Mucosa of rectum (tissue), 2 donors: ENCODE data around the gene CCIN.

Source experiments
- H3K27ac ChIP-seq, 2 donors: one replicate each; pipeline ENCODE4 v1.7.0; 2013; ENCODE audit warnings: inconsistent platforms in 2 of 2, low read depth in 2 of 2, low read length in 2 of 2
- H3K27me3 ChIP-seq, 2 donors: one replicate each; pipeline ENCODE4 v1.7.0; 2013; ENCODE audit warnings: low read length in 2 of 2; ENCODE audit not compliant: control insufficient read depth in 2 of 2, insufficient read depth in 2 of 2
- H3K36me3 ChIP-seq, 2 donors: one replicate each; pipeline ENCODE4 v1.7.0; 2013; ENCODE audit warnings: low read length in 2 of 2; ENCODE audit not compliant: control insufficient read depth in 2 of 2, insufficient read depth in 2 of 2
- H3K4me1 ChIP-seq, 2 donors: one replicate each; pipeline ENCODE4 v1.7.0; 2013; ENCODE audit warnings: low read length in 2 of 2, mild to moderate bottlenecking in 1 of 2; ENCODE audit not compliant: control insufficient read depth in 2 of 2, insufficient read depth in 2 of 2
- H3K4me3 ChIP-seq, 2 donors: one replicate each; pipeline ENCODE4 v1.7.0; 2013; ENCODE audit warnings: low read length in 2 of 2
- H3K9ac ChIP-seq, 2 donors: one replicate each; pipeline ENCODE4 v1.7.0; 2013; ENCODE audit warnings: low read length in 2 of 2, low read depth in 1 of 2, mild to moderate bottlenecking in 1 of 2
- H3K9me3 ChIP-seq, 2 donors: one replicate each; pipeline ENCODE4 v1.7.0; 2013; ENCODE audit warnings: low read length in 2 of 2; ENCODE audit not compliant: control insufficient read depth in 2 of 2
- donor health status: healthy.
- donor health status: Normal muscosa, but diverticular disease.

Gene CCIN

DNA sequence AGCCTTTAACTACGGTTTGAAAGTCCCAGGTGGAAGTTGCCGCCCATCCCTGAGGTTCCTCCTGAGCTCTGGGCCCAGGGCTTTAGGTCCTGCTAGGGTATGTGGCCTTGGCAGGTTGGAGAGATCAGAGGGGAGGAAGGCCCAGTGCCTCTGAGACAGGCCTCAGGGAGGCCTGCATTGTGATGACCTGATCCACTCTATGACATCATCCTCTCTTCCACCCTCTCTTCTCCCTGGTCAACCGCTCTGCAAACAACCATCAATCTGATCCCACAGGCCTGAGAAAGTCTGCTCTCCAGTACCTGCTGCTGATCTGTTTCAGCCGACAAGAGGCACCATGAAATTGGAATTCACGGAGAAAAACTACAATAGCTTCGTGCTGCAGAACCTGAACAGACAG is at the start of gene CCIN:
Gene CCIN, plus strand, starts transcription at position 223 of the 400 bp plus-strand sequence. Its CDS starts 115 bp downstream, at position 338.
- H3K27ac ChIP-seq: no peak within 1 kb of the TSS
- no peaks in the 10 kb centered on the region for H3K9me3 ChIP-seq
- H3K36me3 ChIP-seq: no peaks in the 10 kb centered on the region
- H3K27me3 ChIP-seq: no peaks in the 10 kb centered on the region
- H3K9ac ChIP-seq: no peak within 1 kb of the TSS
- H3K4me3 ChIP-seq: no peak within 1 kb of the TSS
- peaks cover 4 to 6% of the 10 kb centered on the region in 2 donors for H3K4me1 ChIP-seq

DNA sequence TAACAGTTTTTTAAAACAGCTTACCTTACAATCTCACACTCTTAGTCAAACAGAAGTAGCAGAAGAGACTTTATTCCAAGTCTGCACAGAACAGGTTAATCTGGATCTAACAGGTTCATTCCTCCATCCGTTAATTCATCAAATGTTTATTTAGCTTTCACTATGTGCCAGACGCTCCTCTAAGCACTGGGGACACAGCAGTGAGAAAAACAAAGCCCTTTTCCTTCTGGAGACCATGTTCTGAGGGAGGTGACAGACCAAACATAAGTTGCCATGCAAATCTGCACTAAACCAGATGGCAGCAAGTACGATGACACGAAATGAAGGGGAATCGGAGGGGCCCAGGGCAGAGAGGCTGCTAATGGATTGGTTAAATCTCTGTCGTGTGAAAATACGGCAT is 49.7 kb upstream of the CCIN start:
- Histone ChIP-seq H3K9ac (no peak overlapping the region), H3K9me3 (no peaks in the 10 kb centered on the region), H3K36me3 (peaks cover 0 to 8% of the 10 kb centered on the region in 2 donors), H3K4me3 (no peak overlapping the region), H3K27me3 (no peaks in the 10 kb centered on the region), H3K4me1 (peaks cover 0 to 3% of the 10 kb centered on the region in 2 donors), H3K27ac (no peak overlapping the region)

DNA sequence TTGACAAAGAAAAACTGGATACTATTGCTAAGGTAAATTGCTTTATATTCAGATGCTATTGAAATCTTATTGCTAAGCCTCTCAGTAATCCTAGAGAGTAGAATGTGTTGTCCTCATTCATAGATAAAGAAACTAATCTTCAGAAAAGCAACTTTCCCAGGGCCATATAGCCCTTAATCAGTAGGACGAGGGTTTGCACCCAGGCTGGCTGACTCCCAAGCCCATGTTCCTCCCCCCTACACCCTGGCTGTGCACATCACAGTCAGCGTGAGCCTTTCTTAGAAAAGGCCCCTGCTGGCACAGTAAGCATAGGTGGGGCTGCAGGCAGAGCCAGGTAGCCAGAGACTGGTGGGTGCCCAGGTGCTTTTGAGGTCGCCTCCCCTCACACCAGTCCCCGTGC is 48.5 kb upstream of the CCIN start:
- H3K4me1 ChIP-seq: peaks cover 4 to 14% of the 10 kb centered on the region in 2 donors
- H3K9ac ChIP-seq: no peak overlapping the region
- no peaks in the 10 kb centered on the region for H3K27me3 ChIP-seq
- H3K9me3 ChIP-seq: no peaks in the 10 kb centered on the region
- H3K27ac ChIP-seq: no peak overlapping the region
- H3K4me3 ChIP-seq: no peak overlapping the region
- peaks cover 0 to 8% of the 10 kb centered on the region in 2 donors for H3K36me3 ChIP-seq

DNA sequence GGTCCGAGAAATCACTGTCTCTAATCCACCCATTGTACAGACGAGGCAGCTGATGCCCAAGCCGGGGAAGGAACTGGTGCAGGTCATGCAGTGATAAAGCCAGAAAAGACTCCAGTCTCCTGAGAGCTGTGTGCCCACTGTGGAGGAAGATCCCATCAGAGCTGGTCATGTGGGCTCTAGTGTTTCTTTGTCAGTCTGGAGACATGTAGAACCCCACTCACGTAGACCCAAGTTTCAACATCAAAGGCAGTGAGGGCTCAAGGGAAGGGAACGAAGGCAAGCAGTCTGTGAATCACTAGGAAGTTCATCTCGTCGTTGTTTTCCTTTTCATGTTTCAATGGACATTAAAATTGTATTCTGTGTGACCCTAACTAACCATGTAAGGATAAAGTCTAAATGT is 47.2 kb upstream of the CCIN start:
- Histone ChIP-seq H3K4me3 (no peak overlapping the region), H3K27me3 (no peaks in the 10 kb centered on the region), H3K36me3 (peaks cover 0 to 8% of the 10 kb centered on the region in 2 donors), H3K9me3 (no peaks in the 10 kb centered on the region), H3K9ac (no peak overlapping the region), H3K27ac (no peak overlapping the region), H3K4me1 (peaks cover 13 to 23% of the 10 kb centered on the region in 2 donors)

DNA sequence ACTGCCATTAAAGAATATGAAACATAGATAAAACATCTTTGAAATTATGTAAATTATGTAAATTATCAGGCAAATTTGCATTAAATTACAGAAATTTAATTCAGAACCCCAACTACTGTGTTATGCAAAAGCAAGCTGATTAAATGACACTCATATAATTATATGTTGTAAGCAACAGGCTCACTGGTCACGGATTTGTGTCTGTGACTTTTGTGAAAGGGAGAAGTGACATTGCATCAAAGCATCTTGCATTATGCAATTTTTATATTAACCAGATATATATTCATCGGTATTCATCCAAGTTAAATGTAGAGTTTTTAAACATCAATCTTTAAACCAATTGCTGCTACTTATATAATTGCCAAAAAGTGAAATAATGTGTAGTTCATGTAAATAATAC is 45.7 kb upstream of the CCIN start:
- H3K9me3 ChIP-seq: no peaks in the 10 kb centered on the region
- H3K9ac ChIP-seq: no peak overlapping the region
- H3K36me3 ChIP-seq: peaks cover 0 to 8% of the 10 kb centered on the region in 2 donors
- H3K4me3 ChIP-seq: no peak overlapping the region
- no peak overlapping the region for H3K27ac ChIP-seq
- H3K4me1 ChIP-seq: peaks cover 24 to 35% of the 10 kb centered on the region in 2 donors
- H3K27me3 ChIP-seq: no peaks in the 10 kb centered on the region

DNA sequence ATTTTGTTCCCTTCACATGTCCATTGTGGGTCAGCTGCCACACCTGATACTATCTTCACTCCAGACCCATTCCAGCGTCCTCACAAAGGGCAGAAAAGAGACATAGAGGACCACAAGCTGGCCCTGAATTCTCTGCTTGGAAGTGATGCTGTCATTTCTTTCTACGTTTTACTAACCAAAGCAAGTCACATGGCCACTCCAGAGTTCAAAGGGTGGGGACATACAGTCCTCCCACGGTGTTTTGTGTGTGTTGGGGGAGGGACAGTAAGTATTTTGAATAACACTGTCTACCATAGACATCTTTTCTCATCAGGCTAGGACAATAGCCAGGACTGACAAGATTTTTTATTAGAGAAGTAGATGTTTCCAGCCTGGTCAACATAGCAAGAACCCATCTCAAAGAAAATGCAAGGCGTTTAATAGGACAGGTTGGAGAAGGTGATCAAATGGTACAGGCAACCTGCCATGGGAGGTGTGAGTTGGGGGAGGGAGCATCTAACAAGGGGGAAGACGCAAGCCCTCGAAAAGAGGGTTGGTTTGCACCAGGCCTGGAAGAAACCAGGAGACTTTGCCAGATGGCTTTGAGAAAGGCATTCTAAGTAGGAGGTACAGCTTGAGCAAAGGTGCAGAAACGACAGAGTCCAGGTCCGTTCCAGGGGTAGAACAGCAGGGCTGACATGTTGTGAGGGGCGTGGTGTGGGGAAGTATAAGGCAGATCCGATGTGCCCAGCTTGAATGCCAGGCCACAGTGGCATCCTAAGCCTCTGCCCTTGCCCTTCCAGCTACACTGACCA is 43.9 kb upstream of the CCIN start:
- Histone ChIP-seq H3K4me3 (no peak overlapping the region), H3K9ac (no peak overlapping the region), H3K36me3 (peaks cover 0 to 6% of the 10 kb centered on the region in 2 donors), H3K27me3 (no peaks in the 10 kb centered on the region), H3K27ac (peak overlapping the region; percentile 82 to 87), H3K9me3 (no peaks in the 10 kb centered on the region), H3K4me1 (peaks cover 24 to 32% of the 10 kb centered on the region in 2 donors)

DNA sequence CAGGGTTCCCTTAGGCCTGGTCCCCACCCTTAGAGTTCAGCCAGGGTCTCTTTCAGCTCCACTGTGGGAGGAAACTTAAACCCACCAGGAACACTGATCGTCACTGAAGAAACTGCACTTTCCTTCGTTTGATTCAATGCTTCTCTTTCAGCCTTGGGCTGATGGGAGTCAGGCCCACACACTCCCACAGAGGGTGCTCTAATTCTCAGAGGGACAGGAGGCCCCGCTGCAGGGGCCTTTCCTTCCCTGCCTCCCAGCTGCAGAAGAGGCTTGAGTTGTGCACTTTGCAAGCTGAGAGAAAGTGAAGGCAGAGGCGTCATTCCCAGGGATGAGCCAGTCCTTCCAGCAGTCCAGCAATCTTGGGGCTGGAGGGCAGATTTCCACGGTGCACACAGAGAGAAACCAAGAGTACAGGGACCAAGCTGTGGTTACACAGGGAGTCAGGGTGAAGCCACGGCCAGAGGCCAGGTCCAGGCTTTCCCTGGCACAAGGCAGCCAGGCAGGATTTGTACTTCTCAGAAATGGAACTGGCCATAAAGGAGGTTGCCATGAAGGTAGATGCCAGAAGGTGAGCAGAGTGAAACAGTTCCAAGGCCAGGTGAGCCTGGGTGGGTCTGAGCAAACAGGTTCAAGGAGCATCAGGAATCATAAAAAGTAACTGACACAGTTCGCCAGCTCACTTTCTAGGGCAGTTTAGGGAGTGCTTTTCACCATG is 43.0 kb upstream of the CCIN start:
- no peaks in the 10 kb centered on the region for H3K9me3 ChIP-seq

DNA sequence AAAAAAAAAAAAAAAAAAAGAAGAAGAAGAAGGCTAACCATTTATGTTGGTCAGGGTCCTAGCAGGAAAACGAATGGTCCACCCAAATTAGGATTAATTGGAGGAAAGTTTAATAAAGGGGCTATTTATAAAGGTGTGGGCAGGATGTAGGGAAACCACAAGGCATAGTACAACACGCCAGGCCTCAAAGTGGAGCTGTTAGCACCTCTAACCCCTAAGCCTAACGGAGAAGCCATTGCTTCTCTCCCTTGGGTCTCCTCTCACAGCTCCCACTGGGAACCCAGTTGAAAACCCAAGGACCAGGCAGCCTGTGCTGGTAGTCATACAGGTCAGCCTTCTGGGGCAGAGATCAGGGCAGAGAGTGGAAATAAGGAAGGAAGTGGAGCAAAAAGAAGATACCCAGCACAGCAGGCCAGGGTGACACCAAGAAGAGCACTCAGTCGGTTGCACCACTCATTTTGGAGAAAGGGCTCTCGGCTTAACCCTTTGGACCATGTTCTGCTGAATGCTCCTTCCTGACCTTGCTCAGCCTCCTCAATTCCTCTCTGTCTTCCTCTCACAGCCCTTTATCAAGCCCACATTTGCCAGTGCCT is 41.4 kb upstream of the CCIN start:
- no peaks in the 10 kb centered on the region for H3K27me3 ChIP-seq
- H3K9ac ChIP-seq: no peak overlapping the region
- peak overlapping the region; percentile 82 to 87 for H3K27ac ChIP-seq
- H3K4me3 ChIP-seq: no peak overlapping the region
- peaks cover 0 to 4% of the 10 kb centered on the region in 2 donors for H3K36me3 ChIP-seq
- H3K4me1 ChIP-seq: peaks cover 24 to 32% of the 10 kb centered on the region in 2 donors
- H3K9me3 ChIP-seq: no peaks in the 10 kb centered on the region

More for the DNA sequence above, 43.0 kb upstream of the CCIN start:
- H3K36me3 ChIP-seq: peaks cover 0 to 6% of the 10 kb centered on the region in 2 donors
- H3K9ac ChIP-seq: peak overlapping the region in 1 of 2 donors; percentile 38
- peaks cover 24 to 32% of the 10 kb centered on the region in 2 donors for H3K4me1 ChIP-seq
- peak overlapping the region; percentile 82 to 87 for H3K27ac ChIP-seq
- no peaks in the 10 kb centered on the region for H3K27me3 ChIP-seq
- peak overlapping the region in 1 of 2 donors; percentile 26 for H3K4me3 ChIP-seq

DNA sequence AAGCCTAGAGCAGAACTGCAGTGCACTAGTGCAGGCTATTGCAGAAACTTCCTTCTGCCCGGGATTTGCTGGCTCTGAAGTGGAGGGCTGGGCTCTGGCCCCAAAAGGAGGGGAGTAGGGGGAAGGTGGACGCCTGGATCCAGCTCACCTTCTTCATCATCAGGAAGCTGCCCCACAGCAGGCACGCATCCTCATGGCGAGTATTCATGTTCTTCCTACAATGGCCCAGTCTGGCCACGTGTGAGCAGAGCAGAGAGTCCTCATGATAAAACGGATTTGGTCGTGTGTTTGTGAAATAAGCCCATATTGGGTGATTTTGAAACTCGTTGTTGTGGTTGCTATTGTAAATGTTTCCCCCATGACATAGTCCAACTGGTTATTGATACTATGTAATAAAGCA is 40.8 kb upstream of the CCIN start:
- no peak overlapping the region for H3K4me3 ChIP-seq
- no peaks in the 10 kb centered on the region for H3K36me3 ChIP-seq
- peaks cover 24 to 32% of the 10 kb centered on the region in 2 donors for H3K4me1 ChIP-seq
- H3K27ac ChIP-seq: peak overlapping the region; percentile 82 to 87
- H3K27me3 ChIP-seq: no peaks in the 10 kb centered on the region
- no peak overlapping the region for H3K9ac ChIP-seq
- no peaks in the 10 kb centered on the region for H3K9me3 ChIP-seq

DNA sequence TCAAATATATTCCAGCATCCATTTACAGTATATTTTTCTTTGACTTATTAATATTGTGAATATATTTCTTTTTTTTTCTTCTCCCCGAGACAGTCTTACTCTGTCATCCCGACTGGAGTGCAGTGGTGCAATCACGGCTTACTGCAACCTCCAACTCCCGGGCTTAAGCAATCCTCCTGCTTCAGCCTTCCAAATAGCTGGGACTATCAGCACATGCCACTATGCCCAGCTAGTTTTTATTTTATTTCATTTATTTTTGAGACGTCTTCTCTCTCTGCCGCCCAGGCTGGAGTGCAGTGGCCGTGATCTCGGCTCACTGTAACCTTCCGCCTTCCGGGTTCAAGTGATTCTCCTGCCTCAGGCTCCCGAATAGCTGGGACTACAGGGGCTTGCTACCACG is 40.0 kb upstream of the CCIN start:
- no peaks in the 10 kb centered on the region for H3K9me3 ChIP-seq
- H3K4me3 ChIP-seq: no peak overlapping the region
- H3K36me3 ChIP-seq: no peaks in the 10 kb centered on the region
- no peak overlapping the region for H3K27ac ChIP-seq
- H3K9ac ChIP-seq: no peak overlapping the region
- peaks cover 24 to 32% of the 10 kb centered on the region in 2 donors for H3K4me1 ChIP-seq
- no peaks in the 10 kb centered on the region for H3K27me3 ChIP-seq
